Trophoblast cell (in vitro differentiated cells and primary cell): ENCODE data around the gene EPGN.

ENCODE experiments used
- DNase-seq, 2 donors: peaks; one replicate each; pipeline ENCODE4 v3.0.0-alpha.2; 2016
- H2AFZ ChIP-seq: 2 replicates; pipeline ENCODE4 v1.6.1; 2013; ENCODE audit warnings: low read length, moderate library complexity, mild to moderate bottlenecking; ENCODE audit not compliant: insufficient read depth, poor library complexity
- H2AK5ac ChIP-seq: 2 replicates; pipeline ENCODE4 v1.6.1; 2013; ENCODE audit warnings: mild to moderate bottlenecking, low read length
- H2BK120ac ChIP-seq: 2 replicates; pipeline ENCODE4 v1.6.1; 2013; ENCODE audit warnings: low read length, mild to moderate bottlenecking, moderate library complexity; ENCODE audit not compliant: insufficient read depth, poor library complexity
- H2BK12ac ChIP-seq: 2 replicates; pipeline ENCODE4 v1.6.1; 2013; ENCODE audit warnings: mild to moderate bottlenecking, low read length, moderate library complexity
- H2BK5ac ChIP-seq: 2 replicates; pipeline ENCODE4 v1.6.1; 2013; ENCODE audit warnings: low read length, low read depth, moderate library complexity, mild to moderate bottlenecking; ENCODE audit not compliant: poor library complexity
- H3K14ac ChIP-seq: 2 replicates; pipeline ENCODE4 v1.6.1; 2013; ENCODE audit warnings: mild to moderate bottlenecking, low read length
- H3K18ac ChIP-seq: 2 replicates; pipeline ENCODE4 v1.6.1; 2013; ENCODE audit warnings: mild to moderate bottlenecking, low read length
- H3K23ac ChIP-seq: 2 replicates; pipeline ENCODE4 v1.6.1; 2013; ENCODE audit warnings: low read length
- H3K27ac ChIP-seq: 2 replicates; pipeline ENCODE4 v1.5.1; 2013; ENCODE audit warnings: low read depth, mild to moderate bottlenecking, inconsistent platforms, low read length, moderate library complexity
- H3K27me3 ChIP-seq: 2 replicates; pipeline ENCODE4 v1.6.1; 2013; ENCODE audit warnings: inconsistent platforms, mild to moderate bottlenecking, low read length, moderate library complexity; ENCODE audit not compliant: insufficient read depth
- H3K36me3 ChIP-seq, 2 experiments: 1 replicate in 1 of 2; 2 replicates in 1 of 2; pipeline ENCODE4 v1.6.1; 2013; ENCODE audit warnings: low read length in 2 of 2, mild to moderate bottlenecking in 2 of 2, moderate library complexity in 1 of 2; ENCODE audit not compliant: insufficient read depth in 2 of 2, control insufficient read depth in 1 of 2
- H3K4ac ChIP-seq: 2 replicates; pipeline ENCODE4 v1.6.1; 2013; ENCODE audit warnings: low read depth, mild to moderate bottlenecking, low read length, moderate library complexity
- H3K4me1 ChIP-seq, 2 experiments: 1 replicate in 1 of 2; 2 replicates in 1 of 2; pipeline ENCODE4 v1.6.1; 2013; ENCODE audit warnings: low read length in 2 of 2, mild to moderate bottlenecking in 2 of 2, moderate library complexity in 1 of 2; ENCODE audit not compliant: insufficient read depth in 2 of 2, control insufficient read depth in 1 of 2
- H3K4me2 ChIP-seq: 2 replicates; pipeline ENCODE4 v1.6.1; 2013; ENCODE audit warnings: inconsistent platforms, mild to moderate bottlenecking, low read length, moderate library complexity
- H3K4me3 ChIP-seq: 2 replicates; pipeline ENCODE4 v1.5.1; 2013; ENCODE audit warnings: mild to moderate bottlenecking, low read depth, low read length, inconsistent platforms
- H3K79me1 ChIP-seq: one replicate; pipeline ENCODE4 v1.6.1; 2013; ENCODE audit warnings: low read length
- H3K79me2 ChIP-seq: 2 replicates; pipeline ENCODE4 v1.6.1; 2013; ENCODE audit warnings: low read length, mild to moderate bottlenecking; ENCODE audit not compliant: control insufficient read depth, insufficient read depth, poor library complexity
- H3K9ac ChIP-seq: 2 replicates; pipeline ENCODE4 v1.6.1; 2013; ENCODE audit warnings: mild to moderate bottlenecking, low read length
- H3K9me3 ChIP-seq: 2 replicates; pipeline ENCODE4 v1.6.1; 2013; ENCODE audit warnings: low read depth, mild to moderate bottlenecking, control low read depth, inconsistent platforms, low read length; ENCODE audit not compliant: insufficient read depth
- H4K12ac ChIP-seq: 2 replicates; pipeline ENCODE4 v1.6.1; 2013; ENCODE audit warnings: low read depth, mild to moderate bottlenecking, low read length, moderate library complexity
- H4K8ac ChIP-seq: 2 replicates; pipeline ENCODE4 v1.6.1; 2013; ENCODE audit warnings: low read depth, mild to moderate bottlenecking, low read length, moderate library complexity
- H4K91ac ChIP-seq: one replicate; pipeline ENCODE4 v1.6.1; 2013; ENCODE audit warnings: low read depth, mild to moderate bottlenecking, low read length, moderate library complexity
- WGBS: extraction: QIAGEN DNeasy Blood & Tissue Kit; methylation state at CpG from one replicate; pipeline ENCODE4 v1.1.7; 2013; ENCODE audit warnings: missing lambda C conversion rate; ENCODE audit not compliant: insufficient read length, insufficient coverage; ENCODE audit errors: extremely low coverage; 5-methylcytosine and 5-hydroxymethylcytosine counted together

Gene EPGN

DNA sequence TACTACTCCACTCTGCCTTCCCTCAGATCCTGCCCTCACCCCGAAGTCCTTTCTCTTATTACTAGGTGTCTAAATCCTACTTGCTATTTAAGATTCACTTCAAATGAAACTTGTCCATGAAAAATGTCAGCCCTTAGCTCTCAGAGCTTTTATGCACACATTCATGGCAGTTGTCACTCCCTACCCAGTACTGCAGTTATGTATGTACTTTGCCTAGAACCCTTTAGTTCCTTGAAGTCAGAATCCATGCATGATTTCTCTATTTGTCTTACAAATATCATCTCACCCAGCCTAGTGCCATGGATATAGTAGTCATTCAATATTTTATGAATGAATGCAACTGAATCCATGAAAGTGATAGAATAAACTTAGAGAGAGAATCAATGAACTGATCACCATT is 3.3 kb upstream of the EPGN start:
- Histone ChIP-seq H3K36me3 (no peaks in the 10 kb centered on the region), H3K9ac (no peak overlapping the region), H3K4me2 (no peak overlapping the region), H3K9me3 (no peaks in the 10 kb centered on the region), H3K23ac (no peak overlapping the region), H3K27me3 (no peaks in the 10 kb centered on the region), H3K18ac (no peak overlapping the region), H4K91ac (no peak overlapping the region), H2AK5ac (no peak overlapping the region), H3K4me1 (no peaks in the 10 kb centered on the region), H2AFZ (no peak overlapping the region), H3K4me3 (no peak overlapping the region), H3K79me2 (no peaks in the 10 kb centered on the region), H3K4ac (no peak overlapping the region), H3K79me1 (no peaks in the 10 kb centered on the region), H4K12ac (no peak overlapping the region), H2BK120ac (no peak overlapping the region), H4K8ac (no peak overlapping the region), H2BK12ac (no peak overlapping the region), H2BK5ac (no peak overlapping the region), H3K27ac (no peak overlapping the region), H3K14ac (no peak overlapping the region)
- no peak for DNase-seq
- no CpG with 5 or more reads among the region's 1 CpG for WGBS

DNA sequence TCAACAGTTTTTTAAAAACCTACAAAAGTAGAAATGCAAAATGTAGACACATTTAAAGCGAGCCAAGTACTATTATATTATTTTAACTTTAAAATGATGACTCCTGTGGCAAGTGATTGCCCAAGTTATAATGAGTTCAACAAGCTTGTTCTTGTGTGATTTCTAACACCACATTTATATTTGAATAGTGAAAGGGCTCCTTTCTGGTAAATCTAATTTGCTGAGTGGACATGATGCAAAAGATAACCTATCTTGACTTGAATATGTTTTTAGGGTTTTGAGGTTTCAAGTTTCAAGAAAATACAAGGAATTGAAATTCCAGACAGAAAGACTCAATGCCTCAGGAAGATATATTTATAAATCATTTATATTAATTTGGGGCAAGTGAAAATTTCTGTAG is 1.1 kb upstream of the EPGN start:
- no peak overlapping the region for H2BK120ac ChIP-seq
- no peak overlapping the region for H3K9ac ChIP-seq
- H3K4me1 ChIP-seq: no peaks in the 10 kb centered on the region
- H3K23ac ChIP-seq: no peak overlapping the region
- no peak overlapping the region for H3K14ac ChIP-seq
- no peak overlapping the region for H4K8ac ChIP-seq
- H2BK5ac ChIP-seq: no peak overlapping the region
- H3K27ac ChIP-seq: no peak overlapping the region
- no peaks in the 10 kb centered on the region for H3K27me3 ChIP-seq
- H3K4ac ChIP-seq: no peak overlapping the region
- H4K12ac ChIP-seq: no peak overlapping the region
- H4K91ac ChIP-seq: no peak overlapping the region
- H3K9me3 ChIP-seq: no peaks in the 10 kb centered on the region
- no peak overlapping the region for H2AK5ac ChIP-seq
- no peaks in the 10 kb centered on the region for H3K79me1 ChIP-seq
- no peaks in the 10 kb centered on the region for H3K79me2 ChIP-seq
- WGBS: no CpG with 5 or more reads among the region's 1 CpG
- DNase-seq: no peak
- H3K36me3 ChIP-seq: no peaks in the 10 kb centered on the region
- H3K4me2 ChIP-seq: no peak overlapping the region
- no peak overlapping the region for H3K4me3 ChIP-seq
- no peak overlapping the region for H3K18ac ChIP-seq
- no peak overlapping the region for H2AFZ ChIP-seq
- H2BK12ac ChIP-seq: no peak overlapping the region

DNA sequence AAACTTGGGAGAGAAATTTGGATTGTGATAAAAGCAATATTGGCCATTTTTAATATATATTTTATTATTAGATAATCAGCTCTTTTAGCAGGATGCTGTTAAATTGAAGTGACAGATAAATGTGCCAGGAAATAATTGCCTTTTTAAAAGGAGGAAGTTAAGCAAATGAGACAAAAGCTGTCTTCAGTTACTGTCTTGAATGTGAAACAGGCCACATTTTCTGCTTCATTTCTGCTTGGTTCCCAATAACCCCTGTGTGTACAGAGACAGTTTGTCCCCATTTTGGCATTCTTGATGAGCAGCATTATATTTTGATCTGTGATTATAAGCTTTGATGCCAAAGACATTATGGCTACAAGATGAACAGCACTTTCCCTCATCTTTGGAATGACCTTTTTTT is 953 bp downstream of the EPGN start:
- Histone ChIP-seq H3K27me3 (no peaks in the 10 kb centered on the region), H3K23ac (no peak overlapping the region), H4K91ac (no peak overlapping the region), H4K8ac (no peak overlapping the region), H2AK5ac (no peak overlapping the region), H2BK12ac (no peak overlapping the region), H3K9ac (no peak overlapping the region), H3K18ac (no peak overlapping the region), H2BK120ac (no peak overlapping the region), H3K79me2 (no peaks in the 10 kb centered on the region), H3K14ac (no peak overlapping the region), H3K4me2 (no peak overlapping the region), H4K12ac (no peak overlapping the region), H3K4me1 (no peaks in the 10 kb centered on the region), H3K79me1 (no peaks in the 10 kb centered on the region), H3K9me3 (no peaks in the 10 kb centered on the region), H3K27ac (no peak overlapping the region), H3K4me3 (no peak overlapping the region), H2BK5ac (no peak overlapping the region), H2AFZ (no peak overlapping the region), H3K36me3 (no peaks in the 10 kb centered on the region), H3K4ac (no peak overlapping the region)
- no peak for DNase-seq

DNA sequence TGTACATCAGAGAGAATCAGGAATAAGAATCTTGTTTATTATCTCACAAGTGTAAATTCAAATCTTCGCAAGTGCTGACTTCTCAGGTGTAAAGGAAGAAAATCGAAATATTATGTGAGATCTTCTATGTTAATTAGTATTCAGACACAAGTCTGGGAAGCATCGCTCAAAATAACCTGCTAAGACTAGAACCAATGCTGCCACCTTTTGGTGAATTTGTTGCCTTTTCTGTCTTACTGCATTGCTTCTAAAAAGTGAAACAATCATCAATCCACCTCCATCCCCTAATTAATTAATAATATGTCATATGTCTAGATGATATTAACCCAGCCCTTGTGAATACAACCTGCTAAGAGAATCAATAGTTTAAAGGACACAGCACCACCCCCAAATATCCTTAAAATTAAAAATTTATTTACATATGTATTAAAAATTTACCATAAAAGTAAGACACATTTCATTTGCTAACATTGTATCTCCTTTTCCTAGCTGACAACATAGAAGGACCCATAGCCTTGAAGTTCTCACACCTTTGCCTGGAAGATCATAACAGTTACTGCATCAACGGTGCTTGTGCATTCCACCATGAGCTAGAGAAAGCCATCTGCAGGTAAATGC is 3.5 kb downstream of the EPGN start:
- Histone ChIP-seq H4K12ac (no peak overlapping the region), H3K4me1 (no peaks in the 10 kb centered on the region), H3K4me2 (no peak overlapping the region), H3K27me3 (no peaks in the 10 kb centered on the region), H3K18ac (no peak overlapping the region), H2AFZ (no peak overlapping the region), H3K79me1 (no peaks in the 10 kb centered on the region), H3K79me2 (no peaks in the 10 kb centered on the region), H4K8ac (no peak overlapping the region), H2AK5ac (no peak overlapping the region), H4K91ac (no peak overlapping the region), H3K4ac (no peak overlapping the region), H2BK5ac (no peak overlapping the region), H2BK120ac (no peak overlapping the region), H3K14ac (no peak overlapping the region), H2BK12ac (no peak overlapping the region), H3K27ac (no peak overlapping the region), H3K9ac (no peak overlapping the region), H3K36me3 (no peaks in the 10 kb centered on the region), H3K4me3 (no peak overlapping the region), H3K23ac (no peak overlapping the region), H3K9me3 (no peaks in the 10 kb centered on the region)
- peak; percentile 57 to 84 for DNase-seq
- no CpG with 5 or more reads among the region's 4 CpGs for whole genome bisulfite sequencing
